ENCODE measurements around the gene FEM1A. TPM values are rescaled to one million over a fixed set of nuclear protein-coding genes. Genes with fewer than 3 reads are reported as not detected.
A peak's percentile ranks its signal among the peaks of the same experiment; 100 is the strongest.
"Not testable (repeated sequence)": the region's sequence is repeated elsewhere in the genome, so short reads cannot be mapped to it uniquely, and the experiment has no call there.

The FEM1A gene
- total RNA-seq, 2 donors from 2014 or later, result 9.3 to 11.4 TPM

DNA sequence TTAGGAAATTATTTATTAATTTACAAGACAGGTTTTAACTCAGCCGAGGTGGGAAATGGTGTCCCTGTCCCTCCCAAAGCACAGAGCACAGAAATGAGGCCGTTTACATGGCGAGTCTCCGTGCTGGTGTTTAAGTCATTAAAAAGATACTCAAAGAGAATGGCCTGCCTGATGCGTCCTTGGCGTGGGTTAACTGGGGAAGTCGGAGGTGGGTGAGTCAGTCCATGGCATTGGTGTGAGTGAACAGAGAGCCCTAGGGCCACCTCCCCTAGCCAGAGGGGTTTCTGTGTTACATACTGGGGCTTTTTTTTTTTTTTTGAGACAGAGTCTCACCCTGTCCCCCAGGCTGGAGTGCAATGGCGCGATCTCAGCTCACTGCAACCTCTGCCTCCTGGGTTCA lies 3.9 kb downstream of the FEM1A start:
- DNase-seq (ENCODE audit: low spot score in 2 of 2) (no peak), ATAC-seq (no peak)
- Mint-ChIP-seq H3K9me3 (no peaks in the 10 kb centered on the region), H3K36me3 (peaks cover 11 to 28% of the 10 kb centered on the region in 2 donors), H3K27ac (peak overlapping the region; percentile 23 to 93)

DNA sequence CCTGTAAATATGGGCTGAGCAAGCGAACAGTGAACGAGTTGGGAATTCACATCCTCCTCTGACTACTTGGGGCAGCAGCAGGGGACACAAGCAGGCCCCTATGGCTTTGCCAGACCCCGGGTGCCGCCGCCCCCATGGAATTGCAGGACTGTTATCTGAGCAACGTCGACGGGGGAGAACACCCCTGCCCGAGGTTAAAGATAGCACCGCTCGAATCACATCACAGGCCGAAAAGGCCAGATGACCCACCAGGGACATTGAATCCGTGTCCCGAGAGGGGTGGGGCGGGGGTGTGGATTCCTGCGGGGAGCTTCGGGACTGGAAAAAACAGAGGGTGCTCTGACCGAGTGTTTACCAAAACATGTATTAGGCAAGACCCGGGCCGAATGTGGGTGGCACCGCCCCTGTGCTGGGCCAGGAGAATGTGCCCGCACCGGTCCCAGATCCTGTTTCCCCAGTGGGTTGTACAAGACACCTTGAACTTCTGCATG lies 9.1 kb downstream of the FEM1A start:
- H3K9me3 Mint-ChIP-seq, result no peaks in the 10 kb centered on the region
- DNase-seq (ENCODE audit: low spot score in 2 of 2) (no peak), ATAC-seq (no peak)
- H3K27ac Mint-ChIP-seq, result no peak overlapping the region
- H3K36me3 Mint-ChIP-seq, result peaks cover 6 to 7% of the 10 kb centered on the region in 2 donors

DNA sequence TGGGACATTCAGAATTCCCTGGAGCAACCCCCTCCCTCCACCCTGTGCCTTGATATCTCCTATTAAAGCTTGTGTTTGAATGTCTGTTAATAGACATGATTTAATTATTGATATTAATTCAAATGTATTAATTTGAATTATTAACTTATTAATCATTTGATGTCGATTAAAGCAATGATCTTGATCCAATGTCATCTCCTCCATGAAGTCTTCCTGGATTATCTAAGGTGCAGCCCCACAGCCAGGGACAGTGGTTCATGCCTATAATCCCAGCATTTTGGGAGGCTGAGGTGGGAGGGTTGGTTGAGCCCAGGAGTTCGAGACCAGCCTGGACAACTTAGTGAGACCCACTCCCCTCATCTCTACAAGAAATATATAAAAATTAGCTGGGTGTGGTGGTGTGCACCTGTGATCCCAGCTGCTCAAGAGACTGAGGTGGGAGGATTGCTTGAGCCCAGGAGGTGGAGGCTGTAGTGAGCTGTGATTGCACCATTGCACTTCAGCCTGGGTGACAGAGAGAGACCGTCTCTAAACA lies 9.6 kb downstream of the FEM1A start:
- ATAC-seq (no peak), DNase-seq (ENCODE audit: low spot score in 2 of 2) (no peak)
- Mint-ChIP-seq H3K9me3 (no peaks in the 10 kb centered on the region), H3K27ac (no peak overlapping the region), H3K36me3 (peaks cover 6 to 7% of the 10 kb centered on the region in 2 donors)

DNA sequence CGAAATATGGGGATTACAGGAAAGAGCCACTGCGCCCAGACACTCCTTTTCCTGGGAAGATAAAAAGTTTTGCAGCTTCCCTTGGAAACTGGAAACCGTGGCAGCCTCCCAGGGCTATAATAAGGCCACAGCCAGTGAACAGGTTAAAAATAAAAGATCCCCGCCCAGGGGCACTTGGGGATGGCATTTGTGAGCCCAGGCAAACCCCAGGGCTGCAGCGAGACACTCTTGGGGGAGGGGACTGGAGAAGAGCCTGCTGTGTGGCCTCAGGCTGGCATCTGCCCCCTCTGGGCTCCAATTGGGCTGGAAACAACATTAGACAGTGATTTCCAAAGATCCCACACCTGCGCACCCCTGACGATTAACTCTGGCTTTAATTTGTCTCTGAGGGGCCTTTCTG lies 11.2 kb downstream of the FEM1A start:
- Mint-ChIP-seq H3K36me3 (no peaks in the 10 kb centered on the region), H3K9me3 (no peaks in the 10 kb centered on the region), H3K27ac (no peak overlapping the region)
- ATAC-seq (no peak), DNase-seq (ENCODE audit: low spot score in 2 of 2) (no peak)

DNA sequence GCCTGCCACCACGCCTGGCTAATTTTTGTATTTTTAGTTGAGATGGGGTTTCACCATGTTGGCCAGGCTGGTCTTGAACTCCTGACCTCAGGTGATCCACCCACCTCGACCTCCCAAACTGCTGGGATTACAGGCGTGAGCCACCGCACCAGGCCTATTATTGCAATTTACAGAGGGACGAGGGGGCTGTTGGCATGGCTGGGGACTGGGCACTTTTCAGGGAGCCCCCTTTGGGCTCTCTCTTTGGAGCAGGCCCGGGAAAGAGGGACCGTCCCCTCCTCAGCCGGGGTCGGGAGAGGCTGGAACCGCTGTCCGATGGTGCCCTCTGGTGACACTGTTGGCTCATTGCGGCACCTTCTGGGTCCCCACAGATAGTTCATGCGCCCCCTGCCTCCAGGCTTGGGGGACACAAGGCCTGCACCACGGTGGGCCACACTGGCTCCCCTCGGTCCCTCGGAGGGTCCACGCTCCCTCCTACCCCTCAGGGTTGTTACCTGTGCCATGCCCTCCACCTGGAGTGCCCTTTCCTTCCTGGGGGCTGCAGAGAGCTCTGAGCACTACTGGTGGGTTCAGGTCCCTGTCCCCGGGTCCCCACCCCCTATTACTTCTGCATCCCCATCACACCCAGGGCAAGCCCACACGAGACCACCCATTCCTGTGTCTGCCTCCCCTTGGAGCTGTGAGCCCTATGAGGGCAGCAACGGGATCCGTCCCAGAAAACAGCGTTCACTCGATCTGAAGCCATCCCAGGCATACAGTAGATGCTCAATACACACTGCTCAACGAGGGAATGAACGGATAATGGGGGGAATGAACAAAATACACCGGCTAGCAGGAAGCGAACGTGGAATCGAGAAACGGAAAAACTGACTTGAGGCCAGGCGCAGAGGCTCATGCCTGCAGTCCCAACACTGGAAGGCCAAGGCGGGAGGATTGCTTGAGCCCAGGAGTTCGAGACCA lies 12.5 kb downstream of the FEM1A start:
- H3K36me3 Mint-ChIP-seq, result no peaks in the 10 kb centered on the region
- peak; percentile 71 to 77 for DNase-seq (ENCODE audit: low spot score in 2 of 2)
- ATAC-seq, result peak; percentile 92 to 93
- H3K27ac Mint-ChIP-seq, result no peak overlapping the region
- H3K9me3 Mint-ChIP-seq, result no peaks in the 10 kb centered on the region

DNA sequence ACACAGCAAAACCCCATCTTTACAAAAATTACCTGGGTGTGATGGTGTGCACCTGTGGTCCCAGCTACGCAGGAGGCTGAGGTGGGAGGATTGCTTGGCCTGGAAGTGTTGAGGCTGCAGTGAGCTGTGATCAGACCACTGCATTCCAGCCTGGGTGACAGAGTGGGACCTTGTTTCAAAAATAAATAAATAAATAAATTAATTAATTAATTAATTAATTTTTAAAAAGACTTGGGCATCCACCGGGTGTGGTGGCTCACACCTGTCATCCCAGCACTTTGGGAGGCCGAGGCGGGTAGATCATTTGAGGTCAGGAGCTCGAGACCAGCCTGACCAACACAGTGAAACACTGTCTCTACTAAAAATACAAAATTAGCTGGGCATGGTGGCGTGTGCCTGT lies 13.6 kb downstream of the FEM1A start:
- H3K27ac Mint-ChIP-seq, H3K36me3 Mint-ChIP-seq: not testable (repeated sequence)

DNA sequence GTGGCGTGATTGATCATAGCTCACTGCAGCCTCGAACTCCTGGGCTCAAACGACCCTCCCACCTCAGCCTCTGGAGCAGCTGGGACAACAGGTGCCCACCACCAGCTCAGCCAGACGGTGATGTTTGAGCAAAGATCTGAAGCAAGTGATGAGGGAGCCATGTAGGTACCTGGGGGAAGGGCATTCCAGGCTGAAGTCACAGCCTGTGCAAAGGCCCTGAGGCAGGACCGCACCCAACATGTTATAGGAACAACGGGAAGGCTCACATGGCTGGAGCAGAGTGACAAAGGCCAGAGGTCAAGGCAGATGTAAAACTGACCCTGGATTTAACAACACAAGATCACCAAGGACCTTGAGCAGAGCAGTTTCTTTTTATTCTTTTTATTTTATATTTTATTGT lies 14.8 kb downstream of the FEM1A start:
- DNase-seq (ENCODE audit: low spot score in 2 of 2), result no peak
- Mint-ChIP-seq H3K27ac (no peak overlapping the region), H3K36me3 (no peaks in the 10 kb centered on the region), H3K9me3 (no peaks in the 10 kb centered on the region)
- no peak for ATAC-seq

More for the DNA sequence above, 13.6 kb downstream of the FEM1A start:
- not testable (repeated sequence) for H3K9me3 Mint-ChIP-seq; ATAC-seq; DNase-seq (ENCODE audit: low spot score in 2 of 2)

DNA sequence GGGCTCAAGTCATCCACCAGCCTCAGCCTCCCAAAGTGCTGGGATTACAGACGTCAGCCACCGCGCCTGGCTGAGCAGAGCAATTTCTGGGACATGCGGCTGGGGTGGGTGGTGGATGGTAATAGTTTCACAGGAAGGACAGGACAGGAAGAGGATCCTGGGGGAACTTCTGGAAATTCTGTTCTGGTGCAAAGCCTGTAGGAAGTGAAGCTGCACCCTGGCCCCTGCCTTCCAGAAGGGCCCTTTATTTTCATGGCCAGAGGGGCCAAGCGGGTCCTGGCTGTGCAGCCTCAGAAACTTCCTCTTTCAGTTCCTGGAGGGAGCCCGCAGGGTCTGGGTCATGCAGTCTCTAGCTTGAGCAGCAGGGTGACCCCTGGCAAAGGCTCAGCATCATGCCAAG lies 15.7 kb downstream of the FEM1A start:
- H3K9me3 Mint-ChIP-seq, result no peaks in the 10 kb centered on the region
- no peak for ATAC-seq
- no peak for DNase-seq (ENCODE audit: low spot score in 2 of 2)
- no peak overlapping the region for H3K27ac Mint-ChIP-seq
- no peaks in the 10 kb centered on the region for H3K36me3 Mint-ChIP-seq

DNA sequence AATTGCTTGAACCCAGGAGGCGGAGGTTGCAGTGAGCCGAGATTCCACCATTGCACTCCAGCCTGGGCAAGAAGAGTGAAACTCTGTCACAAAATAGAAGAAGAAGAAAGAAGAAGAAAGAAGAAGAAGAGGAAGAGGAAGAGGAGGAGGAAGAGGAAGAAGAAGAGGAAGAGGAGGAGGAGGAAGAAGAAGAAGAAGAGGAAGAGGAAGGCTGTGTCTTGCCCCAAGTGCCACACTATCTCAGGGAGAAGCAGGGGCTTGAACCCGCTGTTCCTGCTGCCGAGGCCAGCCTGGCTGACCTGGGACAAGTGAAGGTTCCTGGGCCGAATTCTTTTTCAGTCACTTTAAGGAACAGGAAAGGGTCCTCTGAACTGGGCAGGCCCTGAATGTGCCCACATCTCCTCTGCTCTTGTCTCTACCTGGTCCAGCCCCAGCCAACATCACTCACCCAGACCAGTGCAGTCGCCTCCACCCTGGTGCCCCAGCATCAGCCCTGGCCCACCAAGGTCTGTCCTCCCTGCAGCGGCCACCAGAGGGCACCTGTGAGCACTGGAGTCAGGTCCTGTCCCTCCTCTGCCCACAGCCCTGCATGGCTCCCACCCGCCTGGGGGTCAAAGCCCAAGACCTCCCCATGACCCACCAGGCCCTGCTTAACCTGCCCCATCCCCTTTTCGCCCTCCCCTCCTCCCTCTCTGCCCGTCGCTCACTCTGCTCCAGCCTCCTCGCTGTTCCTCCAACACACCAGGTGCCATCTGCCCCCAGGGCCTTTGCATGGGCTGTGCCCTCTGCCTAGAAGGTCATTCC lies 20.0 kb downstream of the FEM1A start:
- Mint-ChIP-seq H3K9me3 (peaks cover 5 to 8% of the 10 kb centered on the region in 2 donors), H3K36me3 (peaks cover 0 to 17% of the 10 kb centered on the region in 2 donors), H3K27ac (peak overlapping the region in 1 of 2 donors; percentile 52)
- DNase-seq (ENCODE audit: low spot score in 2 of 2), result peak; percentile 88 to 98
- ATAC-seq, result peak; percentile 75 to 83

DNA sequence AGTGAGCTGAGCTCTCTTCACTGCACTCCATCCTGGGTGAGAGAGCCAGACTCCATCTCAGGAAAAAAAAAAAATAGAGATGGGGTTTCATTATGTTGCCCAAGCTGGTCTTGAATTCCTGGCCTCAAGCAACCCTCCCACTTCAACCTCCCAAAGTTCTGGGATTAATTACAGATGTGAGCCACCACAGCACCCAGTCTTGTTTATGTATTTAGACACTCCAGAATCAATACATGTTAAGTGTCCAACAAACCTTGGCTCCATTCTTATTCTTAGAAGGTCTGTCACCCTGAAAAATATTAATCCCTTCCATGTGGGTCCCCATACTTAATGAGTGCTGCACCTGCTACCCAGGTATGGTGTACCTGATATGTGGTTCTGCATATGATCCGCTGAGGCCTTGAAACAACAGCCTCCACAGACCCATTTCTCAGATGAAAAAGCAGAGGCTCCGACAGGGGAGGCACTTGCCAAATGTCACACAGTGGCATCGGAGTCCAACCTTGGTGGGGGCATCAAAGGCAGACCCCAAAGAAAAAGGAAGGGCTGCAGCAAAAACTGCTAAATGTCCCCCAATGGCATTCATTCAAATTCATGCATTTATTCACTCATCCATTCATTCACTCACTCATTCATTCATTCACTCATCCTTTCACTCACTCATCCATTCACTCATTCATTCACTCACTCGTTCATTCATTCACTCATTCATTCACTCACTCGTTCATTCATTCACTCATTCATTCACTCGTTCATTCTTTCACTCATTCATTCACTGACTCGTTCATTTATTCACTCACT lies 23.3 kb downstream of the FEM1A start:
- Mint-ChIP-seq H3K36me3 (peaks cover 0 to 27% of the 10 kb centered on the region in 2 donors), H3K9me3 (peaks cover 5 to 8% of the 10 kb centered on the region in 2 donors), H3K27ac (peak overlapping the region in 1 of 2 donors; percentile 71)
- DNase-seq (ENCODE audit: low spot score in 2 of 2), result no peak
- no peak for ATAC-seq

DNA sequence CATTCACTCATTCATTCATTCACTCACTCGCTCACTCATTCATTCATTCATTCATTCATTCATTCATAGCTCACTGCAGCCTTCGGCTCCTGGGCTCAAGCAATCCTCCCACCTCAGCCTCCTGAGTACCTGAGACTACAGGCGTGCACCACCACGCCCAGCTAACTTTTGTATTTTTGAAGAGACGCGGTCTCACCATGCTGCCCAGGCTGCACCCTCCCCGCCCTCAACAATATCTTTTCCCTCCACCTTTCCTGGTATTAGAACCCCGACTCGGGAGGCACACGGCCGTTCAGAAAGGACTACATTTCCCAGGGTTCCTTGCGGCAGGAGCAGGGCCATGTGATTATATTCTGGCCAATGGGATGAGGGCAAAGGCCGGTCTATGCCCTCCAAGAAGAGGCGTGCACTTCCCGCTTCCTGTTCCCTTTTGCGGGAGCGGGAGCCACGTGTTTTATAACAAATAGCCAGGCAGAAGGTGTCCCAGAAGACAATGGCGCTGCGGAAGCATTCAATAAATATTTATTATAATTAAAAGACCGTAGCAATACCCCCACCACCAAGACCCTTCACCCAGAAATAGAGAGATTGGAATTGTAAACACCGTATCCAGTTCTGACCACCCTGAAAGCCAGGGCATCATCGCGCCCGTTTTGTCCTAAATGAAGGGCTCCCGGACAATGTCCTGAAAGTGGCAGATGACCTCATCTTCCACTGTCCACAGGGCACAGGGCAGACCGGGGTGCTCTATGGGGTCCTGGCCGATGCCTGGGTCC lies 24.1 kb downstream of the FEM1A start:
- peak overlapping the region; percentile 71 to 78 for H3K27ac Mint-ChIP-seq
- DNase-seq (ENCODE audit: low spot score in 2 of 2) (peak; percentile 78), ATAC-seq (peak; percentile 82 to 89)
- peaks cover 0 to 27% of the 10 kb centered on the region in 2 donors for H3K36me3 Mint-ChIP-seq
- peaks cover 5 to 8% of the 10 kb centered on the region in 2 donors for H3K9me3 Mint-ChIP-seq

DNA sequence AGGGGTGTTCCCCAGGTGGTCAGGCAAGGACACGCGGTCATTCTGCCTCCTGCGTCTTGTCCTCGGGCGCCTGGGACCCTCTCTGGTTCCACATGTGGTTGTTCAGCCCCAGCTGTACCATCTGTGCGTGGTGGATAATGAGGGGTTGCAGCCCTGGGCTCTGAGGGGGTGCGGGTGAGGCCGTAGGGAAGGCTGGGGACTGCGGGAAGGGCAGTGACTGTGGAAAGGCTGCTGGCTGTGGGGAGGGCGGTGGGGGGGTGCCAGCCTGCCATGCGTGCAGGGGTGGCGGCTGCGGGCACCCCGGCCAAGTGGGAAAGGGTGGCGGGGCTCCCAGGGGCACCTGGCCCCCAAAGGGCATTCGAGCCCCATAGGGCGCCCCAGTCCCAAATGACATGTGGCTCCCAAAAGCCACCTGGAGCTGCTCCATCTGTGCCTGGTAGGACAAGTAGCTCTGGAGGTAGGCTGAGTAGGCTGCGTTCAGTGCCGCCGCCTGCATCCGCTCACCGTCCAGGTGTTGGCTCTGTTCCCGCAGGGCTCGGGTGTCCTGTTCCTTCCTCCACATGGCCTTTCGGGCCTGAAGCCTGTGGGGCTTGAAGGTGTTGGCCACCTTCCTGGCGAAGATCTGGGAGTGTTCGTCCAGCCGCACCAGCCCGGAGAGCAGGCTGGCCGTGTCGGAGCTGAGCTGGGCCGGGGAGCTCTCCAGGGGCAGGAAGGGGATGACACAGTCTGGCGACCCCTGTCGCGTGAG lies 24.8 kb downstream of the FEM1A start:
- H3K27ac Mint-ChIP-seq, result peak overlapping the region in 1 of 2 donors; percentile 71
- ATAC-seq (no peak), DNase-seq (ENCODE audit: low spot score in 2 of 2) (no peak)
- peaks cover 0 to 27% of the 10 kb centered on the region in 2 donors for H3K36me3 Mint-ChIP-seq
- H3K9me3 Mint-ChIP-seq, result peaks cover 5 to 8% of the 10 kb centered on the region in 2 donors

DNA sequence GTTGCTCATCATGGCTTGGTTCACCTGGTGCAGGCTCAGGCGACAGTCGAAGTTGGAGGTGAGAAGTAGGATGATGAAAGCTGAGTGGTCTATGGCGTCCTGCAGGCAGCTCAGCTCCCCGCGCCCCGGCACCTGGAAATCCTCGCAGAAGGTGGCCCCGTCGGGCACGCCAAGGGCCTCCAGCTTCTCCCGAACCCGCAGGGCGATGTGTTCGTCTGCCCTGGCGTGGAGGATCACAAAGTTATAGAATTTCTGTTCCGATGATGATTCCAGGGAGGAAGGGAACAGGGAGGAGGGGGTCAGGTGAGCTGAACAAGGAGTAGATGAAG lies 25.4 kb downstream of the FEM1A start:
- ATAC-seq (no peak), DNase-seq (ENCODE audit: low spot score in 2 of 2) (no peak)
- peak overlapping the region in 1 of 2 donors; percentile 71 for H3K27ac Mint-ChIP-seq

DNA sequence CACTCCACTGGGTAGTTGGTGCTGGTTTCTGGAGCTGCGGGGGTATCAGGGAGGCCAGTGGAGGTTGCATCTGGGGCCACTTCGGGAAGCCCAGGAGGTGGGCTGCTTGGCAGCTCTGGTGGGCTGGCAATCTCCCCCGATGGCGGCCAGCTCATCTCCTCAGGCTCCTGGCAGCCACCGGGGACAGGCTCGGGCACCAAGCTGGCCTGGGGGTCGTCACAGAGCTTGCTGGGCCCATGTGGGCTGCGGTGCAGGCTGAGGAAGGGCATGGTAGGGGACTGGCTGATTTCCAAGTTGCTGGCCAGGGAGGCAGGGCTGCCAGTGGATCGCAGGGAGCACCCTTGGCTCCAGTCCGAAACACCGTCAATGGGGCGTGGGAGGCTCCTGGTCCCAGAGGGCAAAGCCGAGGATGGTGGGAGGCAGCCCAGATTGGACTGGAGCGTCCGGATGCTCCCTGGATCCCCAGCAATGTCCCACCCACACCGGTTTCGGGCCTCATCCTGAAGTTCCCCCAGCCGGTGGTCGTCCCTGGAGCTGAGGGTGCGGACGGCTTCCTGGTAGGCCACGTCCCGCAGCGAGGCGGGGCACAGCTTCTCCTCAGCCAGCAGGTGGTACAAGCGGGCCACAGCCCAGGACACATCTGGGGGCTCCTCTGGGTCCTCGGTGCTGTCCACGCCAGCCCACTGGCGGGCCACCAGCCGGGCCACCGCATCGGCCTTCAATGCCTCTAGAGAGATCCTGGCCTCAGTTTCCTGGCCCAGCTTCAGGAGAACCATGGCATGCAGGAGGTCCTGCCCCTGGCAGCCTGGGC lies 26.1 kb downstream of the FEM1A start:
- Mint-ChIP-seq H3K36me3 (peaks cover 0 to 27% of the 10 kb centered on the region in 2 donors), H3K27ac (peak overlapping the region in 1 of 2 donors; percentile 71), H3K9me3 (peaks cover 5 to 8% of the 10 kb centered on the region in 2 donors)
- DNase-seq (ENCODE audit: low spot score in 2 of 2) (no peak), ATAC-seq (no peak)

More for the DNA sequence above, 25.4 kb downstream of the FEM1A start:
- H3K36me3 Mint-ChIP-seq, result peaks cover 0 to 27% of the 10 kb centered on the region in 2 donors
- H3K9me3 Mint-ChIP-seq, result peaks cover 5 to 8% of the 10 kb centered on the region in 2 donors

All from activated naive CD4-positive, alpha-beta T cell treated with anti-CD3 and anti-CD28 coated beads, Interleukin-2, amount 50 U/mL, for 72 hours (primary cell).